Right lobe of liver (tissue), 6 donors: ENCODE results near the gene PRKCA. TPM values are rescaled to one million over a fixed set of nuclear protein-coding genes. Genes with fewer than 3 reads are reported as not detected.

ENCODE experiments used
- ATAC-seq, 4 donors: fragments of 200-7000 bp; cut with Tn5 transposase; one replicate each; pipeline ENCODE4 v1.9.1; 2020; ENCODE audit warnings: mild to moderate bottlenecking in 4 of 4, moderate library complexity in 4 of 4
- DNase-seq, 3 donors: peaks; one replicate each; pipeline ENCODE4 v3.0.0-alpha.2; 2020
- H3K27ac ChIP-seq, 3 donors: fragments of 200-600 bp; one replicate each; pipeline ENCODE4 v1.8.0; 2022
- H3K27me3 ChIP-seq, 2 donors: fragments of 200-600 bp; one replicate each; pipeline ENCODE4 v1.8.0; 2022
- H3K36me3 ChIP-seq, 4 donors: fragments of 200-600 bp; sonication (generic) in 1 of 4; one replicate each; pipeline versions ENCODE4 v1.5.1 to v1.8.0; 2017 to 2022; ENCODE audit warnings: control low read depth in 1 of 4
- H3K4me1 ChIP-seq, 4 donors: fragments of 200-600 bp; sonication (generic) in 1 of 4; one replicate each; pipeline versions ENCODE4 v1.5.1 to v1.8.0; 2017 to 2022; ENCODE audit warnings: control low read depth in 1 of 4
- H3K4me3 ChIP-seq, 3 donors: fragments of 200-600 bp; one replicate each; pipeline ENCODE4 v1.8.0; 2022
- H3K9me3 ChIP-seq, 4 donors: fragments of 200-600 bp; sonication (generic) in 1 of 4; one replicate each; pipeline versions ENCODE4 v1.5.1 to v1.8.0; 2017 to 2022; ENCODE audit warnings: control low read depth in 1 of 4
- CTCF ChIP-seq, 4 donors: fragments of 200-600 bp in 3 of 4; fragments of 450-650 bp in 1 of 4; IDR thresholded peaks; one replicate each; pipeline versions ENCODE4 v1.5.1 to v1.8.0; 2016 to 2022; ENCODE audit warnings: antibody characterized with exemption in 4 of 4, mild to moderate bottlenecking in 2 of 4
- POLR2A ChIP-seq: fragments of 450-650 bp; IDR thresholded peaks from one replicate; pipeline ENCODE4 v1.6.1; 2017; ENCODE audit warnings: antibody characterized with exemption, mild to moderate bottlenecking
- WGBS: methylation state at CpG from one replicate; pipeline ENCODE4 v1.1.6; 2018; ENCODE audit warnings: low coverage, low lambda C conversion rate; ENCODE audit not compliant: insufficient coverage; ENCODE audit errors: missing lambda C conversion rate; 5-methylcytosine and 5-hydroxymethylcytosine counted together
- intact Hi-C, 2 donors: fragments of 100-400 bp; cut with DNase I; formaldehyde crosslinking; loops; one replicate each; pipeline versions ENCODE4 v1.11.2 to v1.14.1; 2022
- total RNA-seq, 6 experiments: library from RNA; depleted of rRNA in 2 of 6; stranded (reverse); fragments of >200 nt in 2 of 6; fragmentation: NEBNext Ultra II Directional in 3 of 6; extraction: Animal tissue kit (Norgen Biotek cat#: 25700) in 3 of 6; gene quantifications; one replicate each; pipeline versions ENCODE4 v1.1.0 to v1.2.4, GENCODE V29; 2016 to 2023
- donor health status: DM: no; HTN: yes; CAD: no.
- donor health status: DM: no; HTN: no; CAD: no.
- donor health status: DM: no; HTN: no; CAD: no.
- donor health status: DM: no; HTN: yes; CAD: no.
- donor health status: DM: no; HTN: yes; CAD: no.

The PRKCA gene
- total RNA-seq, 6 experiments from 2014 or later = 11.7 to 23.0 (median 18.7) TPM

GRCh38 chr17:66755101-66755943, 452.9 kb downstream of the PRKCA start:
- DNase-seq = no peak
- Histone ChIP-seq H3K4me3 (no peak overlapping the region), H3K9me3 (no peaks in the 10 kb centered on the region), H3K27me3 (no peaks in the 10 kb centered on the region), H3K27ac (no peak overlapping the region), H3K36me3 (peaks cover 0 to 5% (median 2%) of the 10 kb centered on the region in 4 donors), H3K4me1 (no peaks in the 10 kb centered on the region)
- WGBS = 90% methylated on average over 13 of the region's 18 CpGs
- no peak for ATAC-seq
- TF ChIP-seq CTCF (IDR thresholded peaks at IDR 0.05) (no peak), POLR2A (no peak)
- intact Hi-C loops = no loop called here

GRCh38 chr17:66755944-66756290, 453.5 kb downstream of the PRKCA start:
- no peak for ATAC-seq
- no peaks in the 10 kb centered on the region for H3K27me3 ChIP-seq
- peaks cover 0 to 5% (median 0%) of the 10 kb centered on the region in 4 donors for H3K36me3 ChIP-seq
- H3K9me3 ChIP-seq = no peaks in the 10 kb centered on the region
- TF ChIP-seq CTCF (IDR thresholded peaks at IDR 0.05) = no peak
- no peak for TF ChIP-seq POLR2A
- H3K27ac ChIP-seq = no peak overlapping the region
- intact Hi-C loops = no loop called here
- 96% methylated on average over 7 of the region's 10 CpGs for WGBS
- DNase-seq = no peak
- no peak overlapping the region for H3K4me3 ChIP-seq
- no peaks in the 10 kb centered on the region for H3K4me1 ChIP-seq

- intact Hi-C loops = no loop called here
- no peak overlapping the region for H3K27ac ChIP-seq
- H3K4me1 ChIP-seq = no peaks in the 10 kb centered on the region
- ATAC-seq (no peak), DNase-seq (no peak)
- WGBS = 96% methylated on average over 3 of the region's 3 CpGs
- H3K9me3 ChIP-seq = no peaks in the 10 kb centered on the region
- no peaks in the 10 kb centered on the region for H3K27me3 ChIP-seq
- TF ChIP-seq POLR2A (no peak), CTCF (IDR thresholded peaks at IDR 0.05) (no peak)
- H3K4me3 ChIP-seq = no peak overlapping the region
- H3K36me3 ChIP-seq = no peaks in the 10 kb centered on the region
Measured at GRCh38 chr17:66760324-66760723, 457.9 kb downstream of the PRKCA start.

- Histone ChIP-seq H3K9me3 (no peaks in the 10 kb centered on the region), H3K4me1 (no peaks in the 10 kb centered on the region), H3K27me3 (no peaks in the 10 kb centered on the region), H3K36me3 (no peaks in the 10 kb centered on the region), H3K4me3 (no peak overlapping the region), H3K27ac (no peak overlapping the region)
- intact Hi-C loops = no loop called here
- DNase-seq (no peak), ATAC-seq (peak in 1 of 4 donors; percentile 33)
- TF ChIP-seq CTCF (IDR thresholded peaks at IDR 0.05) (no peak), POLR2A (no peak)
- 92% methylated on average over 6 of the region's 6 CpGs for WGBS
Measured at GRCh38 chr17:66762276-66762675, 459.9 kb downstream of the PRKCA start.
